IPS-20b (cell line): Measurements from ENCODE around the gene UBL7.

Source experiments
- H3K27ac ChIP-seq: one replicate; pipeline ENCODE4 v1.5.1; 2013; ENCODE audit warnings: low read length
- H3K27me3 ChIP-seq: 2 replicates; pipeline ENCODE4 v1.6.1; 2013; ENCODE audit warnings: mild to moderate bottlenecking, low read length, inconsistent platforms; ENCODE audit not compliant: insufficient read depth
- H3K36me3 ChIP-seq: 2 replicates; pipeline ENCODE4 v1.6.1; 2013; ENCODE audit warnings: low read depth, mild to moderate bottlenecking, inconsistent platforms, low read length, moderate library complexity; ENCODE audit not compliant: insufficient read depth
- H3K4me1 ChIP-seq: 2 replicates; pipeline ENCODE4 v1.6.1; 2013; ENCODE audit warnings: mild to moderate bottlenecking, control low read depth, inconsistent platforms, low read length, moderate library complexity; ENCODE audit not compliant: insufficient read depth
- H3K4me3 ChIP-seq: 2 replicates; pipeline ENCODE4 v1.5.1; 2013; ENCODE audit warnings: mild to moderate bottlenecking, low read length, inconsistent platforms
- H3K9ac ChIP-seq: 2 replicates; pipeline ENCODE4 v1.6.1; 2013; ENCODE audit warnings: low read depth, mild to moderate bottlenecking, inconsistent platforms, low read length, moderate library complexity
- H3K9me3 ChIP-seq: 2 replicates; pipeline ENCODE4 v1.6.1; 2013; ENCODE audit warnings: mild to moderate bottlenecking, low read depth, low read length, inconsistent platforms; ENCODE audit not compliant: insufficient read depth

Gene UBL7

DNA sequence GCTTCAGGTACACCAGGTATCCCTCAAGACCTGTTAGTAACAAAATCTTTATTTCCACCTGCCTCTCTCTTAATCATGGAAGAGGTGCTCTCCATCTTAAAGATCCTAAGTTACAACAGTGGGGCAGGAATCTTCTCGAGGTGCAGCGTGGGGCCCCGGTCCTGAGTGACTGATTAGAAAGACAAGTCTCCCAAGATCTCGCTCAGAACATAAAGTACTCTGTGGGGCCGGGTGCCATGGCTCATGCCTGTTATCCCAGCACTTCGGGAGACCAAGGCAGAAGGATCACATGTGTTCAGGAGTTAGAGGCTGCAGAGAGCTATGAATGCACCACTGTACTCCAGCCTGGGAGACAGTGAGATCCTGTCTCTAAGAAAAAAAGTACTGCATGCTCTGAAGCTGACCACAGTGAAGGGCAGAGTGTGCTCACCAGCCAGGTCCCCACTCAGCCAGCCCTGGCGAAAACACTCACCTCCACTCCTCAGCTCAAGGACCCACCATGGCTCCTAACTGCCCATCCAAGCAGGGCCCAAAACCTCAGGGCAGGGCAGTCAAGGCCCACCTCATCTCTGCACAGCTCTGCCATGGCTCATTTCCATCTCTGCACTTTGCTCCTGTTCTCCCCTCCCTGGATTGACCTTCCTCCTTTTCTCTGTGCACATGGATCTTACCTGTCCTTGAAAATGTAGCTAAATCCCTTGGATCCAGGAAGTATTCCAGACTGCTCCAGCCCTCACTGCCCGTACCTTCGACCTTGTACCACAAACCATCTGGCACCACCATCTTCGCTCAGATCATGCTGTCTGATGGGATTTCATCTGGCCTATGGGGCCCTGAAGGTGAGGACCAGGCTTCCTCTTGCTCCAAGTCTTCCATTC is 34.3 kb downstream of the UBL7 start:
- H3K27me3 ChIP-seq = peaks cover 8% of the 10 kb centered on the region; the same call in 1 of the 2 replicates
- no peak overlapping the region for H3K9ac ChIP-seq
- no peaks in the 10 kb centered on the region; the same call in 1 of the 2 replicates for H3K36me3 ChIP-seq
- no peaks in the 10 kb centered on the region for H3K9me3 ChIP-seq
- H3K4me1 ChIP-seq = peaks cover 17% of the 10 kb centered on the region
- no peak overlapping the region for H3K4me3 ChIP-seq
- no peak overlapping the region for H3K27ac ChIP-seq

DNA sequence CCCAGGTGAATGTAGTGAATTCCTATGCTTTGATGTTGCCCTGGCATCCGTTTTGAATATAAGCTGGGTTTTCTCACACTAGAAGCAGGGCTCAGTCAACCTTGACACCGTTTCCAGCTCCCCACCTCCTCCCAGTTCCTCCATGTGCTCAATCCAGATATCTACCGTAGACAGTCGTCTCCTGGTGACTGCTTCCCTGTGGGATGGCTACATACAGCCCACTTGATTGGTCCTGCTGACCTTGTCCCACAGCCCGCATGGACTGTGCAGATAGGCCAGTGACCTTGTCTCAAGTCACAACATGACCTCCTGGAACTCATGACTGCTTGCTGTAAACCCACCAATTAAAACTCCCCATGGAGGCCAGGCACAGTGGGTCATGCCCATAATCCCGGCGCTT is 35.3 kb downstream of the UBL7 start:
- no peaks in the 10 kb centered on the region for H3K27me3 ChIP-seq
- H3K36me3 ChIP-seq = no peaks in the 10 kb centered on the region; the same call in 1 of the 2 replicates
- peaks cover 21% of the 10 kb centered on the region for H3K4me1 ChIP-seq
- H3K4me3 ChIP-seq = no peak overlapping the region
- H3K9me3 ChIP-seq = no peaks in the 10 kb centered on the region
- H3K27ac ChIP-seq = no peak overlapping the region
- no peak overlapping the region for H3K9ac ChIP-seq

DNA sequence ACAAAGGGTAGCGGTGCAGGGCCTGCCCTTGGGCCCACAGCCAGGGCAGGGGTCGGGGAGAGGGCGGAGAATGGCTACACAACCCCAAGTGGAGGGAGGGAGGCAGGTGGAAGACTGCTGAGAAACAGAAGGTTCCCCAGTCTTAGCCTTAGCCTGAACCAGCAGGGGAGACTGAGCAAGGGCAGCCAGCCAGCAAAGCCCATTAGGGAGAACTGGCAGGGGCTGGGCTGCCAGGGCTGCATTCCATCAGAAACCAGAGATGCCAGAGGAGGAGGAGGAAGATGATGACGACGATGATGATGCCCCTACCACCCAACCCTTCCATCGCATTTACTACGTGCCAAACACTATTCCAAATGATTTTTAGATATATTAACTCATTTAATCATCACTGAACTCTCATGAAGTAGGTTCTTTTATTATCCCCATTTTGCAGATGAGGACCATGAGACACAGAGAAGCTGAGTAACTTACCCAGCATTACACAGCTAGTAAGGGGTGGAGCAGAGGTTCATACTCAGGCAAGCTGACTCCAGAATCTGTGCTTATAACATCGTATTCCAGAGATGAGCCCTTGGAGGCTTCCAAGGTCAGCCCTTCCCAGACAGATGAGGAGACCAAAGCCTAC is 35.9 kb downstream of the UBL7 start:
- Histone ChIP-seq H3K27me3 (no peaks in the 10 kb centered on the region), H3K27ac (no peak overlapping the region), H3K4me1 (peaks cover 21% of the 10 kb centered on the region), H3K9me3 (no peaks in the 10 kb centered on the region), H3K9ac (no peak overlapping the region), H3K36me3 (no peaks in the 10 kb centered on the region; the same call in 1 of the 2 replicates), H3K4me3 (no peak overlapping the region)

DNA sequence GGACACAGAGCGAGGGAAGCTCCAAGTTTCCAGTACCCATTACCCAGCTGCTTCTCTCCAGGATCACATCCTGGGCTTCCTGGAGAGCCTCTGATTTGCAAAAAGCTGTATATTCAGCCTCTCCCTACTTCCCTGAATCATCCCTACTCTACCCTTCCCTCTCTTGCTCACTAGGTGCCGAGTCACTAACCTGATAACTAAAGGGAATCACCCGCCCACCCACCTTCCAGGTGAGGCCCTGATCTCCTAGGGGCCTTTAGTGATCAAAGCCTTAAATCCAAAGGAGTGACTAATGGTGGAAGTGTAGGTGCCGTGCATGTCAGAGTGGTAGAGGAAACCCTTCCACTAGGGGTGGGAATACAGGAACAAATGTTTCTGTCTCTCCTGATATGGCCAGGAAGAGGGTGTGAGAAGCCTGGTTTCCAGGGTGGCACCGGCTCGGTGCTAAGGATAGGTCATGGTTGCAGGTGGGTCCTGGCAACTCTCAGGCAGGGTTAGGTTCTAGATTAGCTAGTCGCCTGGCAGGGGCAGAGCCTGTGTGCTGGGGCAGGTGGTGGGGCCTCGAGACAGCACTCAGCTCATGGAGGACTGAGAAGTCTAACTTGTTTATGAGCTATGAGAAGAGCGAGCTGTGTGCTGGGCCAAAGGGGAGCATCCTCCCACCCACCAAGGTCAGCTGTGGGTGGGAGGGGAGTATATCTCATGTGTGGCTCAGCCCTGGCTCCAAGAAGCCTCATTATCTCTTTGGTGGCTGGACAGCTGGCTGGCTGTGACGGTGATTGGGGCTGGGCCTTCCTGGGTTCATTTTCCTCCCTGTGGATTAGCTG is 37.3 kb downstream of the UBL7 start:
- H3K4me3 ChIP-seq = no peak overlapping the region
- no peaks in the 10 kb centered on the region for H3K27me3 ChIP-seq
- H3K27ac ChIP-seq = no peak overlapping the region
- peaks cover 21% of the 10 kb centered on the region for H3K4me1 ChIP-seq
- H3K9me3 ChIP-seq = no peaks in the 10 kb centered on the region
- no peaks in the 10 kb centered on the region; the same call in 1 of the 2 replicates for H3K36me3 ChIP-seq
- H3K9ac ChIP-seq = no peak overlapping the region

DNA sequence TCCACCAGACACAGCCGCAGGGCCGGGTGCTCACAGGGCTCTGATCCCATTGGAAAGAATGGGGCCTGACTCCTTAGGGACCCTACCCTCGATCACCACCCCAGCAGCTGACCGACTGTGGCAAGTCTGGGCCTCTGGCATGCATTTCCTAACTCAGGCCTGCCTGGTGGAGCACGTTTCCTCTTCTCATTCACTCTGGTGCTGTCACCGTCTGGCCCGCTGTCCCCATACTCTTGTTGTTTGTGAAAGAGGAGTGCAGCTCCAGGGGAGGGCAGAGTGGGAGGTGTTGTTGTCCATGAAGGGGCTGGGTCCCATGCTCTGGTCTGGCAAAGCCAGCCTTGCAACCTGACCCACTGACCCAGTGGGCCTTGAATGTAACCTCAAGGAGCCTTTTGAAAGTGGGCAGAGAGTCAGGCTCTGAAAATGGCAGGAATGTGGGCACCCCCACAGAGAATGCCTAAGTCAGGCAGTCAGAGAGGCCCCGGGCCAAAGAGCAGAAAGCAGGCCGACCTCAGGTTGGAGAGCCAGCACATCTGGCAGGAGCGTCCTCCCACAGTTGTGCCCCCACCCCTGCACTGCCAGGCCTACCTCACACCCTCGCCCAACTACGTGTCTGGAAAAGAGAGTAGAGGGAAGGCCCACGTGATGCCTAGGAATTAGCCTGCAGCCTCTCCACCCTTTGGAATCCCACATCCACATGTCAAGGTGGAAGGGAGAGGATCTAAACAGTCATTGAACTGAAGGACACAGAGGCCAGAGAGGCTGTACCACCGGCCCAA is 38.1 kb downstream of the UBL7 start:
- Histone ChIP-seq H3K27ac (no peak overlapping the region), H3K4me1 (peaks cover 21% of the 10 kb centered on the region), H3K9ac (no peak overlapping the region), H3K27me3 (no peaks in the 10 kb centered on the region), H3K9me3 (no peaks in the 10 kb centered on the region), H3K4me3 (no peak overlapping the region), H3K36me3 (no peaks in the 10 kb centered on the region; the same call in 1 of the 2 replicates)

DNA sequence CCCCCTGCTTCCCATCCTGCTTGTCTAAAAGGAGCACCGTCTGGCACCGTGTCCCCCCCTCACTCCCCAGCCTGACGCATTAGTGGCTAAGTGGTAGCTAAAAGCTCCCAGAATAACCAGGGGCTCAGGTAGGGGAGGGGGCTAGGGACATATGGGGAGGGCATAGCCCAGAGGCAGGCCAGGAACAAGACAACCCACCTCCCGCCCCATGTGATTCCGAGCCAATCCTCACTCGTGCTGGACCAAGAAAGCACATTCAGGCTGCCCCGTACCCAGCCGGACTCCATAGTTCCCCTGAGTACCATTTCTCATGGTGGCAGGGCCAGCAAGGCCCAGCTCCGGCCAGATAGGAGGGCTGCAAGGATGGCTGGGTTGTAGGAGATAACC is 38.7 kb downstream of the UBL7 start:
- no peak overlapping the region for H3K4me3 ChIP-seq
- peak overlapping the region; percentile 8; the same call in 1 of the 2 replicates for H3K9ac ChIP-seq
- no peak overlapping the region for H3K27ac ChIP-seq
- H3K4me1 ChIP-seq = peaks cover 21% of the 10 kb centered on the region
- H3K36me3 ChIP-seq = peaks cover 4% of the 10 kb centered on the region; the same call in 1 of the 2 replicates
- H3K9me3 ChIP-seq = no peaks in the 10 kb centered on the region
- H3K27me3 ChIP-seq = no peaks in the 10 kb centered on the region

DNA sequence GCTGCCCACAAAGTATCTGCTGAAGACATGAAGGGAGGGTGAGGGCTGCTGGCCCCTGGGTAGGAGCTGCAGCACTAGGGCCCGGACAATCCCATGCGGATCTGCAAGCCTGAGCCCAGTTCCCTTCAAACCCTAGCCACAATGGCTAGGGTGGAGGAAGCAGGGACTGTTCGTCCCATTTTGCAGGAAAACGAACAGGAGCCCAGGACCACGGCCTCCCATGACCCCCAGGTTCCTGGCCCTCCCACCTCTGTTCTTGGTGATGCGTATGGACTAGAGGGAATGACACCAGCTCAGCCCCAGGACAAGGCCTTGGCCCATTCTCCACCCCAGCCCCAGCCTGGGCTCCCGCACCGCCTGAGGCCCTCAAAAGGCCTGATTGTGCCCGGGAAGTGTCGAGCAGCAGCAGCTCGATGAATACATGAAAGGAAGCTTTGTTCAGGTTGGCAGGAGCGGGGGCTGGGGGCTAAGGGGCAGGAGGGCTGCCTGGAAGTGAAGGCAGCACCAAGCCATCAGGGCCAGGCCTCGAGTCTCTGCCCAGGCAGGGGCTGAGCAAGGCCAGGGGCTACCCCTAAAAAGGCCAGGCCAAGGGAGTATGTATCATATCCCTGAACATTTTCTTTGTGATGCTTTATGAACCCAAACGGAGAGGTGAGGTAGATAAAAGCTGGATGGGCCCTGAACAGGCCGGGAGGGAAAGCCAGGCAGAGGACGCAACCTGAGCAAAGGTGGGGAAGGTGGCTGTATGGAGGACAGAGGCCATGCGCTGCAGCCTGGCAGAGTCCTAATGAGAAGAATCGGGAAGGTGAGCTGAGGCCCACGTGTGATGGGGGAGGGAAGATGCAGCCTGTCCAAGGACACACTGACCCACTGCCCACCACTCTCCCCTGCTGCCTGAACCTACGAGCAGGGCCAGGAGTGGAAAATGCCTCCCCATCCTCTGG is 39.4 kb downstream of the UBL7 start:
- H3K27ac ChIP-seq = no peak overlapping the region

DNA sequence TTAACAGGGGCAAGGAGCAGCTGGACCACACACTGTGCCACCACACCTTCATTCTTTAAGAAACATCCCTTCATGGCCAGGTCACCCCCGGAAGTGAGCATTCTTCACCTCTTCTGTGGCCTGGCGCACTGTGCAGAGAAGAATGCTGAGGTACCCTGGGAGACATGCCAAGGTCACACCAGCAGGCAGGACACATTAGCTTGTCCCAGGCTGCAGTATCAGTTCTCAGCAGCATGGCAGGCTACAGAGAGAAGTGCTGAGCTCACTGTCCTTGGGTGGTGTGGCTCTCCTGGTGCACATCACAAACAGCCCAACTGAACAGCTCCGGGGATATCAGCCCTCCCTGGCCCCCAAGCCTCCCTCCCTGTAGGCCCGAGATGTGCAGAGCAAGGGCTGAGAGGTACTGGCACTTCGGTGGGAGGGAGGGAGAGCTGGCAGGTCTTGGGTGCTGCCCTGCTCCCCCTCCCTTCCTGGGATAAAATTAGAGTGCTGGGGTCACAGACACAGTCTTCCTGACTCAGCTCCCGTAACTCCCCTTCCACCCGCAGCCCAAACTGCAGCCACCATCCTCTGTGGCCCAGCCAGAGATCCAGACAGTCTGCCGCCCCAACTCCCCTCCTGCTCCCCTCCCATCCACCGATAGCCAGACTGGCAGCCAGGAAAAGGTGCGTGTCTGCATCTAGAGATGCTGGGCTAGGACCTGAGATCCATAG is 40.6 kb downstream of the UBL7 start:
- H3K27me3 ChIP-seq = no peaks in the 10 kb centered on the region
- H3K9me3 ChIP-seq = no peaks in the 10 kb centered on the region
- peaks cover 17% of the 10 kb centered on the region; the same call in 1 of the 2 replicates for H3K36me3 ChIP-seq
- peaks cover 21% of the 10 kb centered on the region for H3K4me1 ChIP-seq
- H3K9ac ChIP-seq = no peak overlapping the region
- no peak overlapping the region for H3K4me3 ChIP-seq
- H3K27ac ChIP-seq = no peak overlapping the region

More for the DNA sequence above, 39.4 kb downstream of the UBL7 start:
- Histone ChIP-seq H3K4me3 (no peak overlapping the region), H3K9ac (peak overlapping the region; percentile 8; the same call in 1 of the 2 replicates), H3K4me1 (peaks cover 21% of the 10 kb centered on the region), H3K27me3 (no peaks in the 10 kb centered on the region), H3K36me3 (peaks cover 10% of the 10 kb centered on the region; the same call in 1 of the 2 replicates), H3K9me3 (no peaks in the 10 kb centered on the region)

DNA sequence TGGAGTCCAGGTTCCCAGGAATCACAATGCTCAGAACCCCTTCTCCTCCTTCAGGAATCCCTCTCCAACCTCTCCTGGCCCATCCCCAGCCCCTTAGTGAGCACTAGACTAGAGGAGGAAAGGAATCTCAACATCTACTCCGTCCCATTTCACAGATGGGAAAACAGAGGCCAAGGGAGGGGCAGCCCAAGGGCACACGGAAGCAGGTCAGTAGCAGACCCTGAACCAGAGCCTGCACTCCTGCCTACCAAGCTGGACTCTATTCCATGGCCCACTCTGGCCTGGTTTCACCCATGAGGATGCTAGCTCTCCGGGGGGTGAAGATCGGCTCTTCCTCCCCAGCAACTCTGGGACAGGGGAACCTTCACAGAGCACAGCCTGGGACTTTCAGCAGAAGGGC is 41.5 kb downstream of the UBL7 start:
- Histone ChIP-seq H3K9ac (no peak overlapping the region), H3K27ac (no peak overlapping the region), H3K4me1 (peaks cover 21% of the 10 kb centered on the region), H3K27me3 (no peaks in the 10 kb centered on the region), H3K4me3 (no peak overlapping the region), H3K36me3 (peaks cover 25% of the 10 kb centered on the region), H3K9me3 (no peaks in the 10 kb centered on the region)
